Astrocyte of the hippocampus (primary cell): ENCODE measurements around the gene NR6A1.

Experiments used
- DNase-seq: peaks from one replicate; pipeline ENCODE4 v3.0.0; 2011; ENCODE audit warnings: low read depth, low spot score

NR6A1 gene

DNA sequence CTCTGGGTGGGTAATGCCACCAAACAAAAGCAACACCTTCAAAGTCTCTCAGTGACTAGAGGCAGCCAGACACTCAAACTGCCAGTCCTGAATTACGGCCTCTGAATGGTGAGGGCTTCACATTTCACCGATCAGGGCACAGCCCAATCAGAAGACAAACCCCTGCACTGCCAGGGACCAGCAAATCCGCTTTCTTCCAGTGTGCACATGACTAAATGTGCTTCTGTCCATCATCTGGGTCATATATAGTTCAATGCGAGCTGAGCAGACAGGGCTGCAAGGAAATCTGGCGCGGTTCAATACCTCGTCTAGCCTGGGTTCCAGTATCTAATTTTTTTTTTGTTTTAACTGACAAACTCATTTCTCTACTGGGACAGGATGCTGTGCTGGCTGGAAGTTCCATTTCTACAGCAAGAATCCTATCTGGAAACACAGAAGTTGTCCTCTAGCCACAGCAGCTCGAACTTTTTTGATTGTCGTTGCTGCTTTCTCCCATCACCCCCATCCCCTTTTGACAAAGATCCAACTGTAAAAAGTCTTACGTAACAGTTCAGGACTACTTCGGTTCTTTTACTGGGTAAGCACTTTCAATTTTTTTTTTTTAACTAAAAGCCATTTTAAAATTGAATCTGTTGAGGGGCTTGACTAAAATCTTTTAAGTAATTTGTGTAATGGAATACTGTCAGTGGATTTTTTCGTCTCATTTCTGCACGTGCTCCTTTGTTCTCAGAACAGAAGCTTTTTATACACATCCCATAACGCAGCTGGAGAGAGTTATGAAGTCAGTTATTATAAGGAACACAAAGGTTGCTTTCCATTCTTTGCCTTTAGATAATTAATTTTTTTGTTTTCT lies 112.7 kb downstream of the NR6A1 start:
- DNase-seq = peak; percentile 97

DNA sequence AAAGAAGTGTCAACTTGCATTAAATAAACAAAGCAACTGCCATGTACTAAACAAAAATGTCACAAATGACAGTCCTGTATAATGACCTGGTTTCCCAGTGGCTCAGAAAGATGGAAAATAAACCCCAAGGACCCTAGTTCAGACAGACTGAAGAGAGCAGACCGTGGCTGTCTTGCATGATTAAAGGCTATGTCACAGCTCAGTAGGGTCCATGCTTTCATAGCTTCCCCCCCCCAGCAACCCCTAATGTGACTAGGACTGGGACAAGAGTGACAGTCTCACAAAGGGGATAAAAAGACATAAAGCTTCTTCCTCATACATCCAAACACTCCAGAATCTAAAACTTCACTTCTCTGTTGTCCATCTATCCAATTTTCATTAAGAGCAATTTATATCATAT lies 113.6 kb downstream of the NR6A1 start:
- no peak for DNase-seq

DNA sequence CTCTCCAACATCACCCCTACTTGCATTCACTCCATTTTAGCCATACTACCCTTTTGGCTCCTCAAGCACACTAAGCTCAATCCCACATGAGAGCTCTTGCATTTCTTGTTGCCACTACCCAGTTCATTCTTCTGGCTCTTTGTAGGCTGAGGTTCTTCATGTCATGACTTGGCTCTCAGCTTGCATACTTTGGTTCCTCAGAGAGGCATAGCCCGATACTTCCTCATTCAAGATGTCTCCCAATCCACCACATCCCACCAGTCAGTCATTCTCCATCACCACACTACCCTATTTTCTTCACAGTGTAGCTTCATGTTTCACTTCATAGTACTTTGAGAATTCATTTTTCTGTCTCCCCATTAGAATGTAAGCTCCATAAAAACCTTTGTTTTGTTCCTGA lies 116.7 kb downstream of the NR6A1 start:
- DNase-seq = no peak

DNA sequence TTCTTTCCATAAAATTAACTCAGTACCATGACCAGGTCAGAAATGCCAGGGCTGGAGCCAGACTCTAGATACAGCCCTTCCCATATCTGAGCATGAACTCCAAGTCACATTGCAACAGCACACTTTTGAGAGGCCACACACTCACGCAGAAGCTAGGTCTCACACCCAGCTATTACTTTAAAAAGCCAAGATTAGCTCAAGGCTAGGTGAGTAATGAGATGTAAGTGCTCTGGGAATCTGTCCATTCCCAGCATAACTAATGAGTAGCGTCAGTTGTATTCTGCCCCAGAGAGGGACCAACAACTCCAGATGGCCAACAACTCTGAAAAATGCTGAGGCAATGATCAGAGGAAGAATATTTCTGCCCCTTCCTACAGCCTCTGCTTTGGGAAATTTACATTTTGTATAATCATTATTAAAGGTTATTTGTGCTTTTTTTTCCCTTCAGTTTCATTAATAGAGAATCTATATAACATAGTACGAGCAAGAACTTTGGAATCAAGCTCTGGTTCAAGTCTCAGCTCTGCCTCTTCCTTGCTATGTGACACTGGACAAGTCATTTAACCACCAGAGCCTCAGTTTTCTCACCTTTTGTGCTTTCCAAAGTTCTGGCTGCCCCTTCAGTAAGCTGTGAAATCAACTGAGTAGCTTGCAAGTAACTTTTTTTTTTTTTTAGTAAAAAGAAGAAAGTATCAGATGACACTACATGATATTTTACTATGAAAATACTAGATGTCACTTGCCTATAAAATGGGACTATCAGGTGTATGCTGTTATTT lies 118.3 kb downstream of the NR6A1 start:
- peak; percentile 91 for DNase-seq

DNA sequence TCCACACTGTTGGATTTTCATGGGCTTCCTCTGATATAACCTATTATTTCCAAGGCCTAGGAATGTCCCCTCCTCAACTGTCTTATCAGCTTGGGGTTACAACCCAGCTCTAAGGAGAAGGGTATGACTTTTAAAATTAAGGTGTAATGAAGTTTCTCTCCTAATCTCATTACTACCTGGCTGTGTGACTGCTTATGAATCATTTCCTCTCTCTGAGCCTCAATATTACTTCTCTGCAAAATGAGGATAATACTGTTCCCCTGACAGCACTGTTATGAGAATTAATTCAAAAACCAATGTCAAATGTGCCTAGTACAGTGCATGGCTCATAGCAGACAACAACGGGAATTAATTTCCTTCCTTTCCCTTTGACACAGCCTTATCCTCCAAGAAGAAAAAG lies 118.9 kb downstream of the NR6A1 start:
- DNase-seq = no peak

DNA sequence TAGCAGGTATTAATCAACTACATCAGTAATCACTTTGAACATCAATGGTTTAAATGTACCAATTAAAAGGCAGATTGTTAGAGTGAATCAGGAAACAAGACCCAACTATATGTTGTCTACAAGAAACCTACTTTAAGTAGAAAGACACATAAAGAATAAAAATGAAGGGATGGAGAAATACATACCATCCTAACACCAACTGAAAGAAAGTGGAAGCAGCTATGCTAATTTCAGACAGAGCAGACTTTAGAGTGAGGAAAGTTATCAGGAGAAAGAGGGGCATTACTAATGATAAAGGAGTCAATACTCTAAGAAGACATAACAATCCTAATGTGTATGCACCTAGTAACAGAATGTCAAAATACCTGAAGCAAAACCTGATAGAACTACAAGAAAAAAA lies 125.8 kb downstream of the NR6A1 start:
- no peak for DNase-seq

DNA sequence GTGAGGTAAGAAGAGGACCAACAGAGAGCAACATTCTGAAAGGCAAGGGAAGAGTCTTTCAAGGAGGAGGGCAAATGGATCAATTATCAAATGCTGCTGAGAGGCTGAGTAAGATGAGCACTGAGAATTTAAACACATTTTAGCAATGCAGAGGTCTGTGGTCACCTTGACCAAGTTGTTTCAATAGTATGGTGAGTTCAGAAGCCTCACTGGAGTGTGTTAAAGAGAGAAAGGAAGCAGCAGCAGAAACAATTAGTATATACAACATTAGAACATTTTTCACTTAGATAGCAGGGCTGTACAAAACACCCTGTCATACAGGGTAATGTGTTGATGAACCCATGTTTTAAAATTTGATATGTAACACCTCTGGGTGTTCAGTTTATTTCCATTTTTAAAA lies 131.5 kb downstream of the NR6A1 start:
- DNase-seq = no peak

DNA sequence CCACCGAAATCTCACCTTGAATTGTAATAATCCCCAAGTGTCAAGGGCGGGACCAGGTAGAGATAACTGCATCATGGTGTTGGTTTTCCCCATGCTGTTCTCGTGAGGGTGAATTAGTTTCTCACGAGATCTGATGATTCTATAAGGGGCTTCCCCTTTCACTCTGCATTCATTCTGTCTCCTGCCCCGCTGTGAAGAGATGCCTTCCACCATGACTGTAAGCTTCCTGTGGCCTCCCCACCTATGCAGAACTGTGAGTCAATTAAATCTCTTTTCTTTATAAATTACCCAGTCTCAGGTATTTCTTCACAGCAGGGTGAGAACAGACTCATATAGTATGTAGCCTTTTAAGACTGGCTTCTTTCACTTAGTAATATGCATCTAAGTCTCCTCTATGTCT lies 135.8 kb downstream of the NR6A1 start:
- no peak for DNase-seq

DNA sequence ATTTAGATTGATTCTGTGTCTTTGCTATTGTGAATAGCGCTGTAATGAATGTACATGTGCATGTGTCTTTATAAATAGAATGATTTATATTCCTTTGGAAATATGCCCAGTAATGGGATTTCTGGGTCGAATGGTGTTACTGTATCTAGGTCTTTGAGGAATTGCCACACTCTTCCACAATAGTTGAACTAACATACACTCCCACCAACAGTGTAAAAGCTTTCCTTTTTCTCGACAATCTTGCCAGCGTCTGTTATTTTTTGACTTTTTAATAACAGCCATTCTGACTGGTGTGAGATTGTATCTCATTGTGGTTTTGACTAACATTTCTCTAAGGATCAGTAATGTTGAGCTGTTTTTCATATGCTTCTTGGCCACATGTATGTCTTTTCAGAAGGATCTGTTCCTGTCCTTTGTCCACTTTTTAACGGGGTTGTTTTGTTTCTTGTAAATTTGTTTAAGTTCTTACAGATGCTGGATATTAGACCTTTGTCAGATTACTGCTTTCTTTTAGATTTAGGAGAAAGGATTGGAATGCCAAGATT lies 139.0 kb downstream of the NR6A1 start:
- peak; percentile 29 for DNase-seq

DNA sequence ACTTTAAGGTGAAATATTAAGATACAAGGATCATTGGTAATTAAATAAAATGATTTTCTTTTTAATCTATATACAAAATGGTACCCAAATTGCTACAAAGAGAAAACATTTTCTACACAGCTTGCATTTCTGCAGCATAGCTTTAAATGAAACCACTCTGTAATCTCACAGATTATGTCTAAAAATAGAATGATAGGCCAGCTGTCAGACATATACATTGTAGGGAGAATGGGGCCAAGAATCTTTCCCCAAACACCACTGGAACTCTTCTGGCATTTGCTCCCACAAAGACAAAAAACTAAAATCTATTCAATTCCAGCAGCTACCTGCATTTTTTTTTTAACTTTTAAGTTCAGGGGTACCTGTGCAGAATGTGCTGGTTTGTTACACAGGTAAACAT lies 139.8 kb downstream of the NR6A1 start:
- no peak for DNase-seq

DNA sequence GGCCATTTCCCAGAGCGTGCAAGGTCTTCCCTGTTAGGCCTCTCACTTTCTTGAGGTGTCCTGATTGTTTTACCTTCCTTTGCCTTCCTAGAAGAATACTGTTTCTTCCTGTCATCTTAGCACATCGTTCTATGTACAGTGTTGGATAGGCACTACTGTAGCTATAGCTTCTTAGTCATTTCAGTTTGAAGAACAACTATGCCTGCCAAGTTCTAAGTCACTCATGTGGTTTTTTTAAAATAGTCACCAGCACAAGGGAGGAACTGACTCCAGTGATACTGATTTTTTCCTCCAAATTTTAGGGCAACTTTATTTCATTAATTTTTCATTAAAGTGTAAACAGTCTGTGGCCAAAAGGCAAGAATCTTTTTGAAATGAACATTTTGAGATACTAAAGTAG lies 141.5 kb downstream of the NR6A1 start:
- peak; percentile 54 for DNase-seq

DNA sequence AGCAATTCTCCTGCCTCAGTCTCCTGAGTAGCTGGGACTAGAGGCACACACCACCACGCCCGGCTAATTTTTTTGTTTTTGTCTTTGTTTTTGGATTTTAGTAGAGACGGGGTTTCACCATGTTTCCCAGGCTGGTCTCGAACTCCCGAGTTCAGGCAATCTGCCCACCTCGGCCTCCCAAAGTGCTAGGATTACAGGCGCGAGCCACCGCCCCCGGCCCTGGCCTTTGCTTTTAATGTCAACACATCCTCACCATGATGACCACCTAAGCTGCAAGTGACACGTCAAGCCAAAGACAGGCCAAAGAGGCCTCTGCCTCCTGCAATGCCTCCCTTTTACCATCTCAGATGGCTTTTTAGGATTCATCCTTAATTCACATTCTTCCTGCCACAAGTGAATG lies 142.4 kb downstream of the NR6A1 start:
- DNase-seq = no peak

DNA sequence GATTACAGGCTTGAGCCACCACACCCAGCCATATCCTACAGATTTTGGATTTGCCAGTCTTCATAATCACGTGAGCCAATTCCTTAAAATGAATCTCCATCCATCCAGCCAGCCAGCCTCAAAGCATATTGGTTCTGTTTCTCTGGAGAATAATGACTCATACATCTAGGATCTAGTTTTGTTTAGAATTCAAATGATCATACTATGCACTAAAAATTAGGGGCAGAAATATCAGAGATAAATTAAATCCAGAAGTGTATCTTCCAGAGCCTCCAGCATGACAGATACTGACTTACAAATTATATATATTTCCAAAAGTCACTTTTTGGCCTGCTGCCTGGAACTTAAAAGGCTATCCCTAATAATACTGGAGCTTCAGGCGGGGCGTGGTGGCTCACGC lies 144.8 kb downstream of the NR6A1 start:
- DNase-seq = no peak

DNA sequence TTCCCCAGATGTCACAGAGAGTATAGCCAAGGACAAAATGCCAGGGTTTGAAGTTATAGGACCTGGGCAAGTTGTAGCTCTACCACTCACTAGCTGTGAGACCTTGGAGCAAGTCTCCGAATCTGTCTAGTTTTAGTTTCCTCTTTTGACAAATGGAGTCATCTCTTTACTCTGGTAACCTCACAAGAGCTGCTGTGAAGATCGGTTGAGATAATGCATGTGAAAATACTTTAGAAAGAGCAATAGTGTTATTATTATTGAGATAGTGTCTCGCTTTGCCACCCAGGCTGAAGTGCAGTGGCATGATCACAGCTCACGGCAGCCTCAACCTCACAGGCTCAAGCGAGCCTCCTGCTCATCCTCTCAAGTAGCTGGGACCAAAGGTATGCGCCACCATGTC lies 146.0 kb downstream of the NR6A1 start:
- no peak for DNase-seq

DNA sequence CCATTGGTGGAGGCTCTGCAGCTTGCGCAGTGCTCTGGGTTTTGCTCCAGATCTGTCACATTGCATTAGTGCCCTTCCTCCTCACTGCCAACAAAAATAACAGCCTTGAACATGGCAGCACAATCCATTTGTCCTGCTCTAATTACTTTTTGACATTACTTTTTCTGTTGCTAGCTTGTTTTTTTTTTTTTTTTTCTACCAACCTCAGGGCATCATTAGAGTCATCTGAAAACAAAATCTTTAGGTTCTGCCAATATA lies 146.4 kb downstream of the NR6A1 start:
- DNase-seq = no peak

DNA sequence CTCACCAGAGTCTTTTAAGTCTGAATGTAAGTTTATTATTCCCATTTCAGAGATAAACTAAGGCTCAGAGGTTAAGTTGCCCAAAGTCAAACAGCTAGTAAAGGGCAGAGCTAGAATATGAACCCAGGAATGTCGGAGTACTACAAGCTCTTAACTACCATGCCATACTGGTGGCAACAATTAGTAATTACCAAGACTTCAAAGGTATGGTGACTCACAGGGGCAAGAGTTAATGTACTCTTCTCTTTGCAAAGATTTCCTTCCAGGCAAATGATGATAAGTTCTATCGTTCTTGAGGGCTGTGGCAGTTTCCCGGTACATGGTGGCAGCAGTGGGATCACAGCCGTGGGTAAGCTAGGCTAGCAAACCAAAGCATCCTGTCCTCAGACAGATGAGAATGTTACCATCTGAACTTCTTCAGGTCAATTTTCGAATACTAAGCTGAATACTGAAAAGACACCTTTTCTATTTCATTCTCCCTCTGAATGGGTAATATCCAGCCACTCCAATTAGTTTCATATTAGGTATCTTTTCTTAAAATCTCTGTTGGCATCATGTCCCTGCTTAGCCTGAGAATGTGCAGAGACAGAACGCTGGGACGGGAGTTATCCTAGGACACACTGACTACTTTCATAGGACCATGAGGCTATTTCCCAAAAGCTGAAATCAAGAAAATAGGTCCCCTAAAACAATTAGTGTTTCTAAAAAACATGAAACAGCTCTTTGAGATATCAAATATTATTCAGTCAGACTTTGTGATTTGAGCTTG lies 147.0 kb downstream of the NR6A1 start:
- no peak for DNase-seq

DNA sequence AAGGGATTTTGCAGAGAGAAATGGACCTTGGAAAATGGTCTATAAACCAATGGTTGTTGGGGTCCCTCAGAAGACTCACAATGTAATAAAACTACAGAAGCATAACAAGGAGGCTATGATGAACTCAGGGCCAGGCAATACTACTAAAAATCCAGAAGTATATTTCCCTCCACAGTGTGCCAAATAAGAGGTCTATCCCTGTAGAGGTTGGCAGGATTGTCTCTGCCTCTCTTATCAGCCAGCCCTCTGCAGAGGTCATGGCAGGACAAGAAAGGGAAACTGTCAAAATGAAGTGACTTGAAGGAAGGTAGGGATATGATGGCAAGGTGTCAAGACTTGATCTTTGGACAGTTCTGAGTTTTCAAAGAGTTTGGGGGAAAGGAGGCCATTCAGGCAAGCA lies 148.2 kb downstream of the NR6A1 start:
- DNase-seq = no peak

DNA sequence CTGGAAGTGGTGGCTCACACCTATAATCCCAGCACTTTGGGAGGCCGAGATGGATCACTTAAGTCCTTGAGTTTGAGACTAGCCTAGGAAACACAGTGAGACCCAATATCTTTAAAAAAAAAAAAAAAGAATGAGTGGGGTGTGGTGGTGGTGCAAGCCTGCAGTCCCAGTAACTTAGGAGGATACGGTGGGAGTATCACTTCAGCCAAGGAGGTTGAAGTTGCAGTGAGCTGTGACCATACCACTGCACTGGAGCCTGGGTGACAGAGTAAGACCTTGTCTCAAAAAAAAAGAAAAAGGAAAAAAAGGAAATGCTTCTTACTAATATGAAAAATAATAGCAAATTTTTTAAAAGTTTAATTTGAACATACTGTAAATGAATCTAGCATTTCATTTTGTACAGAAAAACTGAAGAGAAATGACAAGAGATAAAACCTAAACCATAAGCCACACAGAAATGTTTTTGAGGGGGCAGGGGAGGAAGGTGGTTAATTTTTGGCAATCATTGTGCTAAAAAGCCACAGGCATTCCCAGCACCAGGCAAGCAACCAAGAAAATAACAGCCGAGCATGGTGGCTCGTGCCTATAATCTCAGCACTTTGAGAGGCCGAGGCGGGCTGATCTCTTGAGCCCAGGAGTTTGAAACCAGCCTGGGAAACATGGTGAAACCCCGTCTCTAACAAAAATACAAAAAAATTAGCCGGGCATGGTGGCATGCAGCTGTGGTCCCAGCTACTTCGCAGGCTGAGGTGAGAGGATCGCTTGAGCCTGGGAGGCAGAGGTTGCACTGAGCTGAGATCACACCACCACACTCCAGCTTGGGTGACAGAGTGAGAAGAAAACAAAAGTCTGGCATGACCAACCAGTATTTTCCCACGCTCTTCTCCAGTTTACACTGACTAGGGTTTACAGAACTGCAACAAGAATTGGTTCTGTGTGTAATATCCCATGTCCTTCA lies 149.5 kb downstream of the NR6A1 start:
- DNase-seq = peak; percentile 90

DNA sequence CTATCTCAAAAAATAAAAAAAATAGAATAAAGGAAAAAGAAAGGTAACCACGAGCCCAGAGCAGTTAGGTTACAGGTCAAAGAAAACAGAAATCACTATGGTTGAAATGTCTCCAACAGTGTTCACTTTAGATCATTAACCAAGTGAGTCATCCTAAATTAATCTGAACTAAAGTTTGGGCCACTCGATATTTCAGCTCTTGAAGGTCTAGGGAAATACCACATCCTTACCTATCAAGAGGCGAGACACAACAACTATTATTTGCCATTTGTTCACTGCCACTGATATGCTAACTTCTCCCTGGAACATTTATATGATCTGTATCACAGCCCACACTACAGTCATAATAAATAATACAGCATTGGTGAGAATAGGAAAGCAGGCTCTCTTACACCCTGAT lies 152.6 kb downstream of the NR6A1 start:
- DNase-seq = peak; percentile 42

DNA sequence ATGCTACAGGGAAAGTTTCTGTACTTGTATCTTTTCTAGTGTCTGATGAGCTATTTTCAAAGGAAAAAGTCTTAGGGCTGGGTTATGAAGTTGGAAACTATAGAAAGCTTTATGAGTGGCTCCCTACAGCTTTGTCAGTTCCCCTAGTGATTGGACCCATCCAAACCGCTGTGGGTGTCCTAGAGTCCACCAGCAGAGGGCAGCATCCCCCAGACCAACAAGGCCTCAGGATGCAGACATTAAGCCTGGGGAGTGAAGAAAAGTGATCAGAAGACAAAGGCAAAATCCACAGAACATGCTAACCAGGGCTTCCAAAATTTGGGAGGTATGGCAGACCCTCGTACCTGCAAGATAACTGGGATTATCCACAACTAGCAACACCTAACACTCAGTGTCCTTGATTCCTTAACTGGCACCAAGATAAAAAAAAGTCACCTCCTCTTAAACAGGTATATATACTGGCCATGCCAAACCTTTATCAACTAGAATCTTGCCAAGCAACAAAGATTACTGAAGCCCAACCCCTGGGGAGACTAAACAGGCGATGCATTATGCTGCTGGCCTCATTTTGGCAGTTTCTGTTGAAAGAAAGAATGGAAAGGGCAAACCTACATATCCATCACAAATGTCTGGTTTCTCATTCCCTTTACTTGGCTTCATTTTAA lies 153.5 kb downstream of the NR6A1 start:
- DNase-seq = peak; percentile 92

DNA sequence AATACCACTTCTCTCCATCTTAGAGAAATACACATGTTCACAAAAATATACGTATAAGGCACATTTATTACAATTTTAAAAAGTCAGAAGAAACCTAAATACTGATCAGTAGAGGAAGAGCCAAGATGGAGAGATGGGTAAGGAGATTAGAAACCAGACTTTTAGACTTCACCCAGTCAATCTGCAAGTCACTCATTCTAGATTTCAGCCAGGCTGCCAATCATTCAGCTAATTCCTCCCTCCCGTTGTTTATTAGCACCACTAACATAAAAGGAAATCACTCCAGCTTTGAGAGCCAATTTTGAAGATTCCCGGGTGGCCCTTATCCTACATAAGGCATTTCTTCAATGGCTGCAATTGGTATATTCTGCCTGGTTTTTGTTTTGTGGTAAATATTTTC lies 154.2 kb downstream of the NR6A1 start:
- no peak for DNase-seq
